Pons (tissue), 1 donor: ENCODE results near the gene PTPN13.
"Not testable (repeated sequence)": the region's sequence is repeated elsewhere in the genome, so short reads cannot be mapped to it uniquely, and the experiment has no call there.

Source experiments
- DNase-seq: peaks from one replicate; pipeline ENCODE4 v3.0.0-alpha.2; 2016; ENCODE audit warnings: low spot score

Gene PTPN13

DNA sequence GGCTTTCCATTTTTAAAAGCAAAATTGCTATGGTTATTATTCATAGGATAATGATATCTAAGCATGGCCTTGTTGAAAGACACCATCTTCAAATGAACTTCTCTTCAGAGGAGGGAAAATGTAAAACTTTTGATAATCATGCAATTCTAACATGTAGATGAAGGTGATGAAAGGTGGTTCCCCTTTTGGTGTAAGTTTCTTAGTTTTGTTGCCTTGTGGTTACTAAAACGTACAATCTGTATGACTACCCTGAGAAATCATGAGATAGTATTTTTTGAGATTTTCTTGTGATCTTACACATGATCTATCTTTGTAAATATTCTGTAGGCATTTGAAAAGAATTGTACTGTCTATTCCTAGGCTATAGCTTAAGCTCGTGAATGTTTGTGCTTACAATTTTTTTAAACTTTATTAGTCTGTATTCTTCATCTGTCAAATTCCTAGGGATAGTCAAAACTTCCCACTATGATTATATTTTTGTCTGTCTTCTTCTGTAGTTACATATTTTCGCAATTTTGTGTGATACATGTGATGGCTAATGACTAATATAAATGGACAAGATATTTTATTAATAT lies 47.5 kb downstream of the PTPN13 start:
- no peak for DNase-seq

GRCh38 chr4:86644892-86645291 lies 50.8 kb downstream of the PTPN13 start:
- no peak for DNase-seq

GRCh38 chr4:86652332-86652932 lies 58.3 kb downstream of the PTPN13 start:
- DNase-seq, result no peak

- DNase-seq, result no peak
Observed at GRCh38 chr4:86653237-86653865, 59.2 kb downstream of the PTPN13 start.

DNA sequence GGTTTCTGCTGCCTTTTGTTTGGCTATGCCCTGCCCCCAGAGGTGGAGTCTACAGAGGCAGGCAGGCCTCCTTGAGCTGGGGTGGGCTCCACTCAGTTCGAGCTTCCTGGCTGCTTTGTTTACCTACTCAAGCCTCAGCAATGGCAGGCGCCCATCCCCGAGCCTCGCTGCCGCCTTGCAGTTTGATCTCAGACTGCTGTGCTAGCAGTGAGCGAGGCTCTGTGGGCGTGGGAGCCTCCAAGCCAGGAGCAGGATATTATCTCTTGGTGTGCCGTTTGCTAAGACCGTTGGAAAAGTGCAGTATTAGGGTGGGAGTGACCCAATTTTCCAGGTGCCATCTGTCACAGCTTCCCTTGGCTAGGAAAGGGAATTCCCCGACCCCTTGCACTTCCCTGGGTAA lies 62.7 kb downstream of the PTPN13 start:
- DNase-seq, result not testable (repeated sequence)

GRCh38 chr4:86657382-86657781 lies 63.3 kb downstream of the PTPN13 start:
- no peak for DNase-seq

DNA sequence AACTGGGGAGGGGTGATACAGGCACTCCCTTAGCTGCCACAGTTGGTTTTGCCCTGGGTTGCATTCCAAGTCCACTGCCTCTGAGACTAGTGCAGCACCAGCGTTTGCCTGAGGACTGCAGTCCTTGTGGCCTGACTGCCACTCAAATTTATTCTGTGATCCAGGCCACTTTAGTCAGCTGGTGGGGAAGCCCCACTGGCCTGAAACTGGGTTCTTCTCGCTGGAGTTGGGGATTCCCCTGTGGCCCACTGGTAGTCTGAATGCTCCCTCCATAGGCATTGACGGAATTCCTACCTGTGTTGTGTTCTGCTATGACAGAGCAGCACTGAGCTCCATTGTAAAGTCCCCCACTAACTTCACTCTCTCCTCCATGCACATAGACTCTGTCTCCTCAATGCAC lies 63.8 kb downstream of the PTPN13 start:
- no peak for DNase-seq

GRCh38 chr4:86660401-86660800 lies 66.3 kb downstream of the PTPN13 start:
- DNase-seq, result no peak

DNA sequence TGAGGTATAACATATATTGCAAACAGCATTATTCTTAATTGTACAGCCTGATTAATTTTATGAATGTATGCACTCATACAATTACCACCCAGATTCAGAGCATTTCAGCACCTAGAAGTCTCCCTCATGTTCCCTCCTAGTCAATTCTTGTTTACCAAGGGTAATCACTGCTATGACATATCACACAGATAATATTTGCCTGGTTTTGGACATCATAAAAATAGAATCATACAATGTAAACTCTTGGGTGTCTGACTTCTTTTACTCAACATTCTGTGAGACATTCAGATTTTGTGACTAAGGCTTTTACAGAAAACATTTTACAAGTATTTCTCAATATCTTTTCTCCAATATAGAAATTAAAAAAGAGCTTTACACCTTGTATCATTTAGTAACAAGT lies 66.9 kb downstream of the PTPN13 start:
- DNase-seq, result no peak

- DNase-seq, result no peak
Observed at GRCh38 chr4:86661418-86661817, 67.3 kb downstream of the PTPN13 start.

GRCh38 chr4:86664959-86665358 lies 70.8 kb downstream of the PTPN13 start:
- no peak for DNase-seq

- no peak for DNase-seq
Observed at GRCh38 chr4:86670298-86670697, 76.2 kb downstream of the PTPN13 start.

GRCh38 chr4:86670756-86671155 lies 76.6 kb downstream of the PTPN13 start:
- no peak for DNase-seq

GRCh38 chr4:86675548-86675947 lies 81.4 kb downstream of the PTPN13 start:
- DNase-seq, result no peak

DNA sequence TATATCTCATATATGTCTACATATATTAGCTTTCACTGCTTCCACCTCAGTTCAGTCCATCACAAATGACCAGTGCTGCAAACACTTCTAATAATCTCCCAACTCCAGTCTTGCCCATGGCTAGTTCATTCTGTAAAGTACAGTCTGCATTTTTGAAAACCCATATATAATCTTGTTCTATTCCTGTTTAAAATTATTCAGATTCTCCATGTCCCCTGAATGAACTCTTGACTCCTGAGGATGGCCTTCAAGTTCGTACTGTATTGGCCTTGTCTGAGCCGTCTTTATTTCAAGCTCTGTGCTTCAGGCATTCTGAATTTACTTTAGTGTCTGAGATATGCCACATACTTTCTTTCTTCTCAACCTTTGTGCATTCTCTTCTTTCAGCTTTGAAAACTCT lies 84.7 kb downstream of the PTPN13 start:
- DNase-seq, result no peak

DNA sequence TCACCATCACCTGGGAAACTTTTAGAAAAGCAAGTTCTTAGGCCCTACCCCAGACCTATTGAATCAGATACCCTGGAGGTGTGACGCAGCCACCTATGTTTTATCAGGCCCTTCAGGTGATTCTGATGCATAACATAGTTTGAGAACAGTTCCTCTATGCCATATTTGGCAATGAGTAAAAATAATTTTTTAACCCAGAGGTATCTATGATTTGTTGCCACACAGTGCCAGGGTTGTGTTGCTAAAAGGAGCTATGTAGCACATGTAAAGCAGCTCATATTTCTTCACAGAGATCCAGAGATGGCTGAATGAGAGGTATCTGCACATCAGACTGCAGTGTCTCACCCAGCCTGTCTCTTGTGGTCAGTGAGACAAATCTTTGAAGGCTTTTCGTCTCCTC lies 85.3 kb downstream of the PTPN13 start:
- DNase-seq, result no peak

DNA sequence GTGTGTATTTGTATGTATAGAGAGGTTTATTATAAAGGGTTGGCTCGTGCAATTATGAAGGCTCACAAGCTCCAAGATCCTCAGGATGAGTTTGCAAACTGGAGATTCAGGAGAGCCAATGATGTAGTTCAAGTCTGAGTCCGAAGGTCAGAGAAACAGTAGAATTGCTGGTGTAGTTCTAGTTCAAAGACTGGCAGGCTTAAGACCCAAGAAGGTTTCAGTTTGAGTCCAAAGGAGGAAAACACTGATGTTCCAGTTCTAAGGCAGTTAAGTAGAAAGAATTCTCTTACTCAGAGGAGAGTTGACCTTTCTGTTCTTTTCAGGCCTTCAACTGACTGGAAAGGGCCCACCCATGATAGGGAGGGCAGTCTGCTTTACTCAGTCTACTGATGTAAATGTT lies 89.1 kb downstream of the PTPN13 start:
- no peak for DNase-seq

DNA sequence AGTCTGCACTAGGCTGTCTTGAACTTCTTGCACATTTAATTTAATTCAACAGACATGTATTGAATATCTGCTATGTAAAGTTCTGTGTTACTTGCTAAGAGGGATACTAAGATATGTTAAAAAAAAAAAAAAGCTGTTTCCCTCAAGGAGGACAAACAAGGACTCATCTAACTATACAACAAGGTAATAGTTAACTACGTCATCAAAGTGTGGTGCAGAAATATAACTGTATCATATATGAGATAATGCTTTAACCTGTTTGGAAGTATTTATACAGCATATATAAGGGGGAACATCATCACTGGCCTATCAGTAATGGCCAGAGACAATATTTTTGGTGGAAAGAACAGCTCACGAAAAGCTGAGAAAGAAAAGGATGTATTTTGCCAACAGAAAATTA lies 89.9 kb downstream of the PTPN13 start:
- DNase-seq, result no peak

- DNase-seq, result no peak
Observed at GRCh38 chr4:86685401-86685800, 91.3 kb downstream of the PTPN13 start.

DNA sequence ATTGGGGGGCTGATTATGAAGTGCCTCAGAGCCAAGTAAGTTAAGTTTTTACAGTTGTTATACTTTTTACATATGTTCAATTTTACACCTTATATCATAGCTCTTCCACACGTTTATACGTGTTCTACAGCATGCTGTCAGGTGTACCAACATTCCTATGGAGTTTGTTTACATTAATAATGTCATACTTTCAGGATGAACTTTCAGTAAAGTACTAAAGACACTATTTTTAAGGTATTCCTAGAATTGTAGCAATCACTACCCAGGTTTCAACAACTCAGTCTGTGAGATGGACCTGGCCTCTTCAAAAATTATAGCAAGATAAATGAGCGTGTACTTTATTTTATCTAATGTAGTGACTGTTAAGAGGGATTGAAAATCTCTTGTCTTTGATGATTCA lies 92.6 kb downstream of the PTPN13 start:
- DNase-seq, result no peak

GRCh38 chr4:86688026-86688425 lies 93.9 kb downstream of the PTPN13 start:
- no peak for DNase-seq

- no peak for DNase-seq
Observed at GRCh38 chr4:86704601-86705000, 110.5 kb downstream of the PTPN13 start.

- DNase-seq, result no peak
Observed at GRCh38 chr4:86706923-86707597, 112.9 kb downstream of the PTPN13 start.
